HG03066 (cell line): ENCODE data around the gene FBLN1.

Experiments
- ATAC-seq: cut with Tn5 transposase; IDR thresholded peaks from one replicate; pipeline ENCODE4 v1.9.1; 2021; ENCODE audit warnings: low read depth; ENCODE audit not compliant: unreplicated experiment

The FBLN1 gene

DNA sequence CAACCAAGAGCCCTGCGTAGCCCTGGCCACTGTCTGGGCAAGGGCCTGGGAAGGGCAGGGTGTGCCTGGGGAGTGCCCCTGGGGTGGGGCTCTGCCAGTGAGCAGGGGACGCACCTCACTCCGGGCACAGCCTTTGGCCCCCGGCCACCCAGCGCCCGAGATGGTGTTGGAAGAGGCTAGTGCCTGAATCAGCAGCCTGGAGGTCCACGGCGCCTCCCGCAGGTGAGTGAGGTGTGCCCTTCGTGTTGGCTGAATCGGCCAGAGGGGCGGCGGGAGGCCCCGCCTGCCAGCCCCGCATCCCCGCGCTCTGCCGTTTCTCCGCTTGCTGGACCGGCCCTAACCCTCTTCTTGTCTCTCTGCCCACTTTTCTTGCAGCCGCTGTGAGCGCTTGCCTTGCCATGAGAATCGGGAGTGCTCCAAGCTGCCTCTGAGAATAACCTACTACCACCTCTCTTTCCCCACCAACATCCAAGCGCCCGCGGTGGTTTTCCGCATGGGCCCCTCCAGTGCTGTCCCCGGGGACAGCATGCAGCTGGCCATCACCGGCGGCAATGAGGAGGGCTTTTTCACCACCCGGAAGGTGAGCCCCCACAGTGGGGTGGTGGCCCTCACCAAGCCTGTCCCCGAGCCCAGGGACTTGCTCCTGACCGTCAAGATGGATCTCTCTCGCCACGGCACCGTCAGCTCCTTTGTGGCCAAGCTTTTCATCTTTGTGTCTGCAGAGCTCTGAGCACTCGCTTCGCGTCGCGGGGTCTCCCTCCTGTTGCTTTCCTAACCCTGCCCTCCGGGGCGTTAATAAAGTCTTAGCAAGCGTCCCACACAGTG, 60.1 kb downstream of the FBLN1 start:
- no peak for ATAC-seq

GRCh38 chr22:45563362-45564040, 60.8 kb downstream of the FBLN1 start:
- ATAC-seq: no peak

DNA sequence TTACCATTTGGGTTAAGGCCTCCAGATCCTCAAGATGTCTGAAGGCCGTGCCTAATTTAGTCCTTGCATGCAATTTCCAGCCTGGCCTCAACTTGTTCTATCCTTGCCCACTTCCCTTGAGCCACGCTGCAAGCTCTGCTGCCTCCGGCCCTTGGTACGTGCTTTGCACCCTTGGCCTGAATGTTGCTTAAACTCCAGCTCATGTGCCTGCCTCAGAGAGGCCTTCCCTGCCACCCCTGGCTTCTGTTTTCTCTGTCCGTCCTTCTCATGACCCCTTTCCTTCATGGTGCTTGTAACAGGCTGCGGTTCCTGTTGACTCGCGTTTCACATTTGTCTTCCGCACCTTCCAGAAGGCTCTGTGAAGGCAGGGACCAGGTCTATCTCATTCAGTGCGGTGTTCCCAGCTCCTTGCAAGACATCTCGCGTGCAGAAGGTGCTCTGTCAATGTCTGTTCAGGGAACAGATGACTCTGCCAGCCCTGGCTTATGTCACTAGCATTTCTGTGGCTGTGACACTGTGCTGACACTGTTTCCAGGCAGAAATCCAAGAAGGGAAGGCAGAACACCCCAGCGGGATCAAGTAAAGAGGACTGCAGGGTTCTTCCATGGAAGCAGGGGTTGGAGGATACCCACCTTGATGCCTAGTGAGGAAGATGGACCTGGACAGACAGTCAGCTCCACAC, 61.8 kb downstream of the FBLN1 start:
- ATAC-seq: no peak

DNA sequence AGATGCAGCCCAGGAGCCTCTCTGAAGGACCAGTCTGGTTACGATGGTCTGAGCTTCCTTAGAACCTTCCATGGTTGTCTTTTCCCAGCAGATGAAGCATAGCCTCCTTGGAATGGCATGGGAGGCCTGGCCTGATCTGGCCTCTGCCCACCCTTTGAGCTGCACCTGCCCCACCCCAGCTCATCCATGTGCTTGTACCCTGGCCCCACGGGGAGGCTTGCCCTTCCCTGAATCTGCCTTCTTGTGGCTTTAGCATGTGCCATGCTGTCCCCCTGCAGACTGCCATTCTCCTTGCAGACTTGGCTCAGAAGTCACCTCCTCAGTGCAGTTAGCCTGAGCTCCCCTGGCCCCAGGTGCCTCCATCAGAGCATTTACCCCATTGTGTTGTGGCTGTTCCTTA, 62.5 kb downstream of the FBLN1 start:
- no peak for ATAC-seq

GRCh38 chr22:45565973-45566372, 63.3 kb downstream of the FBLN1 start:
- ATAC-seq: no peak

GRCh38 chr22:45568213-45568612, 65.5 kb downstream of the FBLN1 start:
- ATAC-seq: no peak

DNA sequence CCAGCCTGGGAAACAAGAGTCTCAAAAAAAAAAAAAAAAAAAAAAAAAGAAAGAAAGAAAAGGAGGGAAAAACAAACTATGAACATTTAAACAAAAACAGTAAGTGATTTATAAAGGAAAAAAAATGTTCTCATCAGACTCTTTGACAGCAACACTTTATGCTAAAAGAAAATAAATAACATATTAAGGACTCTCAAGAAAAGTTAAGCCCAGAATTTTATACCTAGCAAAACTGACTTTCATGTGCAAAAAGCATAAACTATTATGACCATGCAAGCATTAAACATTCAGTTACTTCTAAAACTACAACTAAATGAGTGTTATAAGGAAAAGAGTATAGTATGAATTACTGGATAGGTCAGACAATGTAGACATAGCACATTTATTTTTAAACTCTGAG, 68.4 kb downstream of the FBLN1 start:
- ATAC-seq: no peak

- no peak for ATAC-seq
Measured at GRCh38 chr22:45572444-45572843, 69.8 kb downstream of the FBLN1 start.

GRCh38 chr22:45574069-45574703, 71.5 kb downstream of the FBLN1 start:
- ATAC-seq: no peak

DNA sequence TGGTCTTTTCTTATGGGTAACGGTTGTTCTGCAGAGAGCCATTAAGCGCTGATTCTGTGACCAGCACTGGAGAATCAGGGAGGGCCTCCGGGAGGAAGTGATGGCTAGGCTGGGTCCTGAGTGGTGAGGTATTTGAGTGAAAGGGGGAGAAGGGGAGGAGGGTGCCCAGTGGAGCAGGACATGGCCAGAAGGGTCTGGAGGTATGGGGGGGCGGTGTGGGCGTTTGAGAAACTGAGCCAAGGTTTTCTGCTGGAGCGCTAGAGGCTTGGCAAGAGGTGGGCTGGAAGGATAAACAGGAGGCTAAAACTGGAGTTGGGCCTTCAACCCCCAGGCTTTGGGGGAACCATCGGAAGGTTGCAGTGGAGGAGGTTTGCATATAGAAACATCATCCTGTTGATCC, 72.5 kb downstream of the FBLN1 start:
- ATAC-seq: no peak

DNA sequence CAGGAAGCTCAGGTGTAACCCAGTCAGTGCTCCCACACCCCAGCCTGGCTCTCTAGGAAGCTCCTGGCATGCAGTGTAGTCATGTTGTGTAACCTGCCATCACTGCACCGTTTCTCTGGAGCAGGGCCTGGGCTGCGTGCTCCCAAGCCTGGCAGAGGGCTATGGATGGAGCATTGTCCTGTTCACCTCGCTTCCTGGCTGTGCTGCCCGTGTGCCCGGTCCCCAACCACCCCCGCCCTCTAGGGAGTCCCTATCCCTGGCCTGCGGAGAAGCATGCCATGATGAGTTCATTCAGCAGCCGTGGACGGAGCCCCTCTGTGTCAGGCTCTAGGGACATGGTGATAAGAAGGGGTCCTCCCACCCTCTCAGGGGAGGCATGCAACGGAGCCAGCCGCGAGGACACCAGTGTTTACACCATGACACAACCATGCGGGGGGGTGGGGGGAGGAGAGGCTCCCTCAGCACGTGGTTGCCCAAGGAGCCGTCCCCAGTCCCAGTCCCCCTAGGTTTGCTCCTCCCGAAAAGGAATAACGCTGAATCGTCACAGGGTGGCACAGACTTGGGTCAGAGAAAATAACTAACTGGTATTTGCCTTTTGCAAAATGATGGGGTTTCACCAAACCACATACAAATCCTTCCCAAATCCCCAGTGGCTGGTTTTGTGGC, 73.1 kb downstream of the FBLN1 start:
- no peak for ATAC-seq

GRCh38 chr22:45576273-45576625, 73.6 kb downstream of the FBLN1 start:
- no peak for ATAC-seq

- no peak for ATAC-seq
Measured at GRCh38 chr22:45576730-45577464, 74.2 kb downstream of the FBLN1 start.

DNA sequence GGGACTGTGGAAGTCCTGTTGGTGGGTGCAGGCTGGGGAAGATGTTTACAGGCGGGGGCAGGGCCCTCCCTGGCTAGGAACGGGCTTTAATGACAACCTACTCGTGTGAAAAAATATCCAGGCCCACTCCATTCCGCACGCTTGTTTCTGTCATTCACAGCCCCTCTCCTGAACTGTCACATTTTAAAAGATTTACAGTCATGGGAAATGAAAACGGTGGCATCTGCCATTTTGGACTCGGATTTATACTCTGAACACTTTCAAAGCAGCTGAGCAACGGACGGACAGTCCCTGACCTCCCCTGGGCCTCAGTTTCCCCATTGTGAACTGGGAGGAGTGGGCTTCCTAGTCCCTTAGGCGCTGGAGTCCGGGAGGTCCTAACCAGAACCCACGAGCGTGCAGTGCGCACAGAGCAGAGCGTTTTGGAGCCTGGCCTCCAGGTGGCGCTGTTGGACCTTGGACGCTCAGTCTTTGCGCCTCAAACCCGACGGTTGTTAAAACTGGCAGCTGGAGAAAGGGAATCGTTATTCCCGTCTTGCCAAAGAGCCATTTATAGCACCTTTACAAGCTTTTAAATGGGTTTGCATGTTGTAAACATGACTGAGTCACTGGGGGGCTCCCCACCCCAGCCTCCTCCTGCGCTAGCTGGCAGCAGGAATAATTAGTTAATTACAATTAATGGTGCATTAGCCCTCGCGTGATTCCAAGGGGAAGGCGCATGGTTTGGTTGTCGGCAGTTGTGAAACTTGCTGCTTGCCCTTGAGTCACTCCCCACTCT, 75.3 kb downstream of the FBLN1 start:
- ATAC-seq: no peak

- ATAC-seq: no peak
Measured at GRCh38 chr22:45578524-45579147, 76.0 kb downstream of the FBLN1 start.

DNA sequence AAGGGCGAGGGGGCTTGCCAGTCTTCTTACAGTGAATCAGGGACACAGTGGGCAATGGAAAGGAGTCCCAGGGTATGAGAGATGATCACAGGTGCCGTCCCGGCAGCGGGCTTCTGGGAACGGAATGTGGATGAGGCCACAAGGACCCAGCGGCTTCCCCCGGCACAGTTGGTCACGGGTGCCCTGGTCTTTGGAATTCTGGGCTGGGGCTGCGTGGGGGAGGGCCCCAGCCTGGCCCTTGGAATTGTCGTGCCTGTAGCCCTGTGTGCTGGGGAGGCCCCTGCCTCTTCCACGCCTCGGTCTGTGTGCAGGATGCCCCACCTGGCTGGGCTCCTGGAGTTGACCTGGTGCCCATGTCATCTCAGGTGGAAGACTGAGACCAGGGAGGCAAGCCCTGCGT, 76.6 kb downstream of the FBLN1 start:
- no peak for ATAC-seq

- ATAC-seq: no peak
Measured at GRCh38 chr22:45579806-45580725, 77.4 kb downstream of the FBLN1 start.
